ENCODE data around the gene PACRG. TPM values are rescaled to one million over a fixed set of nuclear protein-coding genes. Genes with fewer than 3 reads are reported as not detected.
A peak's percentile ranks its signal among the peaks of the same experiment; 100 is the strongest.

PACRG gene
- total and polyA plus RNA-seq, 2 of the 8 experiments (the other 6 are each of a cell fraction or from before 2014, with no cell fraction given) = 0.44 to 0.54 TPM

DNA sequence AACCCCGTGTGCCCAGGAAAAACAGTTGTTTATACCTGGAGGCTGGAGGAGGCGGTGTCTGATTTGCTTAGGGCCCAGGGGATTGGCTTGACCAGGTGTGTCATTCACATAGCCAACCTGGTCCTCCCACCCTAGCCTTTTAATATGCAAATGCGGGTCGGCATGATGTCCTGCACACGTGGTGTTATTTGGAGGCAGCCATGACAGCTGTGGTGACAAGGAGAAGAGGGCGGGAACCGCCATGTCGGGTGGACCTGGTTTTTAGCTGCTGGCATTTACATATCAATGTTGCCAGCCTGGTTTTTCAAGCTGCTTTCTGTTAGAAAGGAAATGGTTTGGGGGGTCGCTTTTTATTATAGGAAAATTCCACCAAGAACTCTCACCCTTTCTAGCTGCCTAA, 395.3 kb downstream of the PACRG start:
- no peak overlapping the region for H3K14ac ChIP-seq (ENCODE audit: insufficient read length)
- no peak overlapping the region for H2BK15ac ChIP-seq (ENCODE audit: low read length)
- no peak overlapping the region for H2BK120ac ChIP-seq (replicated peaks; ENCODE audit: low read depth, low read length)
- no peak overlapping the region for H3K4me3 ChIP-seq (ENCODE audit: extremely low read depth in 1 of 4, insufficient read depth in 2 of 4, low read depth in 3 of 4, low read length in 4 of 4)
- H3K4me2 ChIP-seq (ENCODE audit: insufficient read depth in 1 of 2, low read depth in 2 of 2, low read length in 2 of 2) = no peak overlapping the region
- ChIA-PET CTCF (ENCODE audit: partially characterized antibody) (interaction anchor here (1.7 kb wide), 1 partner anchor 48 kb away, joined by 3 read pairs; no protein-coding TSS in a partner anchor), POLR2A (ENCODE audit: partially characterized antibody) (interaction anchor here (0.9 to 2.4 kb wide), 2 partner anchors 22 to 24 kb away, joined by 3 to 5 read pairs; no protein-coding TSS in a partner anchor)
- H2BK5ac ChIP-seq (ENCODE audit: low read depth, low read length) = peak overlapping the region; percentile 55; the same call in 1 of the 2 replicates
- H3K9me3 ChIP-seq (ENCODE audit: insufficient read depth in 2 of 2, low read depth in 1 of 2, low read length in 1 of 2) = peaks cover 0 to 4% of the 10 kb centered on the region in 2 experiments; a peak in 1 of 4 replicates
- H3K27ac ChIP-seq (ENCODE audit: low read depth, low read length) = no peak overlapping the region
- no peak for DNase-seq (ENCODE audit: low read depth in 1 of 2, low spot score in 2 of 2)
- H4K20me1 ChIP-seq (replicated peaks in 1 of 2; ENCODE audit: control insufficient read depth in 1 of 2, insufficient read depth in 2 of 2, low read length in 2 of 2) = no peaks in the 10 kb centered on the region
- peak; percentile 28 for FAIRE-seq
- H2BK20ac ChIP-seq (ENCODE audit: low read length) = no peak overlapping the region
- H3K56ac ChIP-seq (replicated peaks; ENCODE audit: insufficient read length, low read depth, low read length) = no peak overlapping the region
- H2BK12ac ChIP-seq (ENCODE audit: low read depth, low read length) = no peak overlapping the region
- no peaks in the 10 kb centered on the region for H3K79me1 ChIP-seq (ENCODE audit: low read depth, low read length)
- 63% methylated on average over 9 of the region's 9 CpGs; no CpG with 5 or more reads in 1 of the 2 experiments for WGBS, 2 experiments (ENCODE audit: extremely low coverage in 1 of 2, insufficient coverage in 1 of 2, insufficient read length in 1 of 2, insufficient replicate concordance in 2 of 2, low coverage in 1 of 2, low lambda C conversion rate in 2 of 2, missing lambda C conversion rate in 1 of 2)
- H3K27me3 ChIP-seq (replicated peaks in 1 of 4; ENCODE audit: control insufficient read depth in 3 of 4, extremely low read depth in 1 of 4, insufficient read depth in 3 of 4, low read length in 3 of 4) = no peaks in the 10 kb centered on the region
- H3K36me3 ChIP-seq (ENCODE audit: control insufficient read depth in 2 of 4, insufficient read depth in 4 of 4, low read length in 3 of 4) = no peaks in the 10 kb centered on the region
- H3K4ac ChIP-seq (replicated peaks; ENCODE audit: insufficient read length, low read depth, low read length) = no peak overlapping the region
- no peak overlapping the region for H4K5ac ChIP-seq (ENCODE audit: insufficient read length, low read depth, low read length)
- H3K4me1 ChIP-seq (replicated peaks in 1 of 4; ENCODE audit: control insufficient read depth in 3 of 4, insufficient read depth in 4 of 4, low read length in 3 of 4) = peaks cover 0 to 5% (median under 1%) of the 10 kb centered on the region in 4 experiments; a peak in 3 of 7 replicates
- H2AFZ ChIP-seq (ENCODE audit: low read length) = no peak overlapping the region
- H3K23ac ChIP-seq (ENCODE audit: insufficient read length) = no peak overlapping the region
- H4K8ac ChIP-seq (ENCODE audit: extremely low read depth, insufficient read depth, low read length) = no peak overlapping the region
- no peak overlapping the region for H2AK5ac ChIP-seq (ENCODE audit: low read depth, low read length)
- no peaks in the 10 kb centered on the region for H3K23me2 ChIP-seq (ENCODE audit: low read depth, low read length)
- H3K9ac ChIP-seq (replicated peaks in 1 of 4; ENCODE audit: extremely low read depth in 1 of 4, low read depth in 3 of 4, low read length in 3 of 4) = no peak overlapping the region
- H3K79me2 ChIP-seq (ENCODE audit: control insufficient read depth in 1 of 2, insufficient read depth in 2 of 2, low read length in 2 of 2) = no peaks in the 10 kb centered on the region
- H3K18ac ChIP-seq (ENCODE audit: extremely low read depth, low read length) = no peak overlapping the region
- H4K91ac ChIP-seq (replicated peaks; ENCODE audit: insufficient read length, low read length) = no peak overlapping the region
- TF ChIP-seq SIN3A (conservative IDR thresholded peaks at IDR 0.05 in 1 of 2, IDR thresholded peaks at IDR 0.05 in 1 of 2; ENCODE audit: low read depth in 1 of 2, low read length in 2 of 2) = peak in 1 of 2 experiments; percentile 49; a peak in 1 of 4 replicates
- TF ChIP-seq, protein P1, sequence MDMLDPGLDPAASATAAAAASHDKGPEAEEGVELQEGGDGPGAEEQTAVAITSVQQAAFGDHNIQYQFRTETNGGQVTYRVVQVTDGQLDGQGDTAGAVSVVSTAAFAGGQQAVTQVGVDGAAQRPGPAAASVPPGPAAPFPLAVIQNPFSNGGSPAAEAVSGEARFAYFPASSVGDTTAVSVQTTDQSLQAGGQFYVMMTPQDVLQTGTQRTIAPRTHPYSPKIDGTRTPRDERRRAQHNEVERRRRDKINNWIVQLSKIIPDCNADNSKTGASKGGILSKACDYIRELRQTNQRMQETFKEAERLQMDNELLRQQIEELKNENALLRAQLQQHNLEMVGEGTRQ (IDR thresholded peaks at IDR 0.05; ENCODE audit: low read length) = peak; percentile 63; the same call in 1 of the 2 replicates
- no peak for TF ChIP-seq JUN (IDR thresholded peaks at IDR 0.05; ENCODE audit: low read depth, low read length)
- TF ChIP-seq CEBPB (IDR thresholded peaks at IDR 0.05; ENCODE audit: low read depth, low read length) = no peak
- TF ChIP-seq BRCA1 (IDR thresholded peaks at IDR 0.05; ENCODE audit: low read depth, low read length) = no peak
- peak; percentile 91 for TF ChIP-seq MAX (IDR thresholded peaks at IDR 0.05)
- TF ChIP-seq, protein P2, sequence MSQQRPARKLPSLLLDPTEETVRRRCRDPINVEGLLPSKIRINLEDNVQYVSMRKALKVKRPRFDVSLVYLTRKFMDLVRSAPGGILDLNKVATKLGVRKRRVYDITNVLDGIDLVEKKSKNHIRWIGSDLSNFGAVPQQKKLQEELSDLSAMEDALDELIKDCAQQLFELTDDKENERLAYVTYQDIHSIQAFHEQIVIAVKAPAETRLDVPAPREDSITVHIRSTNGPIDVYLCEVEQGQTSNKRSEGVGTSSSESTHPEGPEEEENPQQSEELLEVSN (IDR thresholded peaks at IDR 0.05) = peak; percentile 91
- TF ChIP-seq RAD21 (IDR thresholded peaks at IDR 0.05 in 1 of 2, conservative IDR thresholded peaks at IDR 0.05 in 1 of 2; ENCODE audit: low read depth in 2 of 2, low read length in 2 of 2) = no peak
- no peak for TF ChIP-seq NANOG (IDR thresholded peaks at IDR 0.05; ENCODE audit: insufficient read depth, low read depth, low read length, poor library complexity, severe bottlenecking)
- peak; percentile 54; the same call in 1 of the 2 replicates for TF ChIP-seq SP1 (IDR thresholded peaks at IDR 0.05; ENCODE audit: low read depth, low read length)
- TF ChIP-seq BACH1 (IDR thresholded peaks at IDR 0.05; ENCODE audit: low read length) = no peak
